Activated naive CD8-positive, alpha-beta T cell (primary cell): ENCODE measurements around the gene YIPF2.

ENCODE experiments used
- H3K27ac Mint-ChIP-seq: one replicate; pipeline ENCODE4 v1.8.0; 2021; ENCODE audit warnings: mixed read lengths
- H3K27me3 Mint-ChIP-seq: one replicate; pipeline ENCODE4 v1.8.0; 2021; ENCODE audit warnings: mixed read lengths
- H3K36me3 Mint-ChIP-seq: one replicate; pipeline ENCODE4 v1.8.0; 2021; ENCODE audit warnings: mixed read lengths
- H3K4me1 Mint-ChIP-seq: one replicate; pipeline ENCODE4 v1.8.0; 2021; ENCODE audit warnings: low read depth, mixed read lengths
- H3K4me3 Mint-ChIP-seq: one replicate; pipeline ENCODE4 v1.8.0; 2021; ENCODE audit warnings: mild to moderate bottlenecking, mixed read lengths
- H3K9me3 Mint-ChIP-seq: one replicate; pipeline ENCODE4 v1.8.0; 2021; ENCODE audit warnings: low read depth, mixed read lengths

The YIPF2 gene

GRCh38 chr19:10921910-10922637 lies 6.4 kb downstream of the YIPF2 start:
- Mint-ChIP-seq H3K4me1 (peaks cover under 1% of the 10 kb centered on the region), H3K27me3 (no peaks in the 10 kb centered on the region), H3K27ac (peak overlapping the region; percentile 50), H3K9me3 (no peaks in the 10 kb centered on the region), H3K36me3 (peaks cover 2% of the 10 kb centered on the region), H3K4me3 (no peak overlapping the region)

- Mint-ChIP-seq H3K4me1 (no peaks in the 10 kb centered on the region), H3K36me3 (peaks cover 2% of the 10 kb centered on the region), H3K27ac (no peak overlapping the region), H3K9me3 (no peaks in the 10 kb centered on the region), H3K27me3 (no peaks in the 10 kb centered on the region), H3K4me3 (no peak overlapping the region)
These were observed 7.1 kb downstream of the YIPF2 start for GRCh38 chr19:10921199-10921909.

- H3K36me3 Mint-ChIP-seq = peaks cover 2% of the 10 kb centered on the region
- no peak overlapping the region for H3K27ac Mint-ChIP-seq
- no peaks in the 10 kb centered on the region for H3K9me3 Mint-ChIP-seq
- H3K4me1 Mint-ChIP-seq = no peaks in the 10 kb centered on the region
- H3K27me3 Mint-ChIP-seq = no peaks in the 10 kb centered on the region
- H3K4me3 Mint-ChIP-seq = no peak overlapping the region
These were observed 7.7 kb downstream of the YIPF2 start for GRCh38 chr19:10920781-10921180.

DNA sequence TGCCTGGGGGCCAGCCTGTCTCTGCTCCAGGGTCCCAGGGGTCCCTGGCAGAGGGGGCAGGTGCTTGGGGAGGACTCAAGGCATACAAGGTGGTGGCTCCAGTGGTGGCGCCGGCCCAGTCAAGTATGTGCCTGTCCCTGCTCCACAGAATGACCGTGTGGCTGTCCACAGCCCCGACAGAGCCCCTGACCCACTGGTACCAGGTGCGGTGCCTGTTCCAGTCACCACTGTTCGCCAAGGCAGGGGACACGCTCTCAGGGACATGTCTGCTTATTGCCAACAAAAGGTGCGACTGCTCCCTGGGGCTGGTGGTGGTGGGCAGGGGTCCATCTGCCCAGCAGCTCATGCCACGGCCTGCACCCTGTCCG lies 8.2 kb downstream of the YIPF2 start:
- Mint-ChIP-seq H3K9me3 (no peaks in the 10 kb centered on the region), H3K27me3 (no peaks in the 10 kb centered on the region), H3K27ac (no peak overlapping the region), H3K4me1 (no peaks in the 10 kb centered on the region), H3K4me3 (no peak overlapping the region), H3K36me3 (no peaks in the 10 kb centered on the region)

GRCh38 chr19:10919352-10920287 lies 8.8 kb downstream of the YIPF2 start:
- Mint-ChIP-seq H3K4me3 (no peak overlapping the region), H3K27ac (no peak overlapping the region), H3K36me3 (no peaks in the 10 kb centered on the region), H3K4me1 (no peaks in the 10 kb centered on the region), H3K9me3 (no peaks in the 10 kb centered on the region), H3K27me3 (no peaks in the 10 kb centered on the region)

DNA sequence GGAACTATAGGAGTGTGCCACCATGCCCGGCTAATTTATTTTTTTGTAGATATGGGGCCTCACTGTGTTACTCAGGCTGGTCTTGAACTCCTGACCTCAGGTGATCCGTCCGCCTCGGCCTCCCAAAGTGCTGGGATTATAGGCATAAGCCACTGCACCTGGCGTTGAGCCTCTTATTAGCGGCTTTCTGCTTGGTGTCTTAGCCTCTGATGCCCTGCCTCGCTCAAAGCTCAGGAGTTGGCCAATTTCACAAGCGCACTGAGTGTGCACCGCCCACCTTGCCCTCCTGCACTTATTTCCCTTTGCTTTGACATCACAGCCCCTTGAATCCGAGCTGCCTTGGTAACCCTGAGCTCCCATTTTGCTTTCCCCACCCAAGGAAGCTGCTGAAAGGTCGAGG lies 10.1 kb downstream of the YIPF2 start:
- H3K36me3 Mint-ChIP-seq = no peaks in the 10 kb centered on the region
- no peak overlapping the region for H3K27ac Mint-ChIP-seq
- H3K27me3 Mint-ChIP-seq = no peaks in the 10 kb centered on the region
- H3K4me3 Mint-ChIP-seq = no peak overlapping the region
- no peaks in the 10 kb centered on the region for H3K9me3 Mint-ChIP-seq
- H3K4me1 Mint-ChIP-seq = no peaks in the 10 kb centered on the region

DNA sequence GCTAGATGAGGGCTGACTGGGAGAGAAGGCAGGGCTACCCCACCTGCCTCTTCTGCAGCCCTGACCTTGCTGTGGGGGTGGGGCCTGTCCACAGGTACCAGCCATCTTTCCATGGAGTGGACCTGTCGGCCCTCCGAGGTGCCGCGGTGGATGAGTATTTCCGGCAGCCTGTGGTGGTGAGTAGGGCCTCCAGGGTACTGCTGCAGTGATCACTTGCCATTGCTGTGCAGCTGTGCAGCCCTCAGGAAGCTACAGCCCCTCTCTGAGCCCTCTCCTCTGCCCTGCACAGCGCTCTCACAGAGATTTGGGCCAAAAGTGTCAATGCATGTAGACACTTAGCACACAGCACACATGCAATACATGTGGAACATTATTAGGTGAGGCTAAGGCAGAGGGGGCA lies 11.8 kb downstream of the YIPF2 start:
- H3K36me3 Mint-ChIP-seq = peaks cover 3% of the 10 kb centered on the region
- no peaks in the 10 kb centered on the region for H3K9me3 Mint-ChIP-seq
- no peaks in the 10 kb centered on the region for H3K27me3 Mint-ChIP-seq

DNA sequence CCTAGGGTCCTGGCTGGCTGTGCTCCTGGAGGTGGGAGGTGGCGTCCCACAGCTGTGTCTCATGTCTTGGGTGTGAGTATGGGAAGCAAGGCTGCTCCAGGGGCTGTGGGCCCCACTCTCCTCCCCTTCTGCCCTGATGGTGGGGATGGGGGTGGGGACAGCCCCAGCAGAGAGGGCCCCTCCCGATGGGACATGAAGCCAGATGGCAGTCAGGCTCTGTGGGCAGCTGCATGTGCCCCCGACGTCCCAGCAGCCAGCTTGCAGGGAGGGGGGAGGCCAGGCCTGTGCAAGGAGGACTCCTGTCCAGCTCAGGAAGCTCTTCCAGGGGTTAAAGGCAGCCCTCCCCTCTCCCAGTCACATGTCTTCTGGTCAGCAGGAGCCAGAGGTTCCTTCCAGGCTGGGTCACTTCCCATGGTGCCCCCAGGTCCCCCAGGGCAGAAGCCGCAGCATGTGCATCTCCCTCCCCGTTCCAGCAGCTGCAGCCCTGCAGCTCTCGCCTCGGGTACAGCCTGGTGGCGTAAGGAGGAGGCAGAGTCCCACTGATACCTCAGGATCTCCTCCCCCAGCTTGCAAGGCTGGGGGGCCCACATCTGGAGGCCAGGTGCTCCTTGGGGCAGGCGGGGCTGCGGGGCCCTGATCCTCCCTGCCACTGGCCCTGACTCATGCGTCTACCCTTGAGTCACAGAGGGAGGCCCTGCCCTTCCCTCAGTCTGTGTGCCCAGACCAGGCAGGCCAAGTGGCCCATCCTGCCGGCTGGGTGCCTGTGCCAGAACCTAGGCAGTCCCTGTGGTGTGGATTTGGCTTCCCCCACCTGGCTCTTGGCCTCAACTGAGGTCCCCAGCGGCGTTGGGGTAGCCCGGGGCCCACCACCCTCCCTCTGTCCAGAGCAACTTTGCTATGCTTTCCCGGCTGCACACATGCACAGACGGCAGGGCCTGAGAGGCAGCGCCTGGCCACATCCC lies 13.0 kb downstream of the YIPF2 start:
- no peaks in the 10 kb centered on the region for H3K4me1 Mint-ChIP-seq
- no peak overlapping the region for H3K4me3 Mint-ChIP-seq
- peaks cover 3% of the 10 kb centered on the region for H3K36me3 Mint-ChIP-seq
- H3K9me3 Mint-ChIP-seq = no peaks in the 10 kb centered on the region
- no peaks in the 10 kb centered on the region for H3K27me3 Mint-ChIP-seq
- no peak overlapping the region for H3K27ac Mint-ChIP-seq

More for the DNA sequence above, 11.8 kb downstream of the YIPF2 start:
- Mint-ChIP-seq H3K4me1 (no peaks in the 10 kb centered on the region), H3K4me3 (no peak overlapping the region), H3K27ac (no peak overlapping the region)

- no peaks in the 10 kb centered on the region for H3K4me1 Mint-ChIP-seq
- peaks cover 3% of the 10 kb centered on the region for H3K36me3 Mint-ChIP-seq
- no peak overlapping the region for H3K4me3 Mint-ChIP-seq
- no peak overlapping the region for H3K27ac Mint-ChIP-seq
- no peaks in the 10 kb centered on the region for H3K27me3 Mint-ChIP-seq
- H3K9me3 Mint-ChIP-seq = no peaks in the 10 kb centered on the region
These were observed 14.6 kb downstream of the YIPF2 start for GRCh38 chr19:10913716-10914340.

DNA sequence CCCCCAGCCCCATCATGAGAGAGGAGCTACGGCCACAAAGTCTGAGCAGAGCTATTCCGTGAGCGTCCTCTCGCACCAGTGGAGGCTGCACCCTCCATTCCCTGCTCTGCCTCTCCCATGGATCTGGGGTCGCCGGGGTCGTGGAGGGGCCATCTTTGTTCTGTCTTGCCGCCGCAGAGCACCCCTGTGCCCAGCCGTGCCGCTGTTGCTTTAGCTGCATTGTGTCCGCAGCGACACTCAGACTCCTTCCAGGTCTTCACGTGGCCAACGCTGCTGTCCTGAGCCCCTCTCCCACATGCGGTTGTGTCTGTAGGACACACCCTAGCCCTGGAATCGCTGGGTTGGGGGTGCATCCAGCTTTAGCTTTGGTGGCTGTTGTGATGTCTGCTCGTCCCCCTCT lies 15.8 kb downstream of the YIPF2 start:
- H3K36me3 Mint-ChIP-seq = peaks cover 3% of the 10 kb centered on the region
- H3K9me3 Mint-ChIP-seq = no peaks in the 10 kb centered on the region
- H3K4me3 Mint-ChIP-seq = no peak overlapping the region
- H3K4me1 Mint-ChIP-seq = no peaks in the 10 kb centered on the region
- H3K27ac Mint-ChIP-seq = no peak overlapping the region
- no peaks in the 10 kb centered on the region for H3K27me3 Mint-ChIP-seq

DNA sequence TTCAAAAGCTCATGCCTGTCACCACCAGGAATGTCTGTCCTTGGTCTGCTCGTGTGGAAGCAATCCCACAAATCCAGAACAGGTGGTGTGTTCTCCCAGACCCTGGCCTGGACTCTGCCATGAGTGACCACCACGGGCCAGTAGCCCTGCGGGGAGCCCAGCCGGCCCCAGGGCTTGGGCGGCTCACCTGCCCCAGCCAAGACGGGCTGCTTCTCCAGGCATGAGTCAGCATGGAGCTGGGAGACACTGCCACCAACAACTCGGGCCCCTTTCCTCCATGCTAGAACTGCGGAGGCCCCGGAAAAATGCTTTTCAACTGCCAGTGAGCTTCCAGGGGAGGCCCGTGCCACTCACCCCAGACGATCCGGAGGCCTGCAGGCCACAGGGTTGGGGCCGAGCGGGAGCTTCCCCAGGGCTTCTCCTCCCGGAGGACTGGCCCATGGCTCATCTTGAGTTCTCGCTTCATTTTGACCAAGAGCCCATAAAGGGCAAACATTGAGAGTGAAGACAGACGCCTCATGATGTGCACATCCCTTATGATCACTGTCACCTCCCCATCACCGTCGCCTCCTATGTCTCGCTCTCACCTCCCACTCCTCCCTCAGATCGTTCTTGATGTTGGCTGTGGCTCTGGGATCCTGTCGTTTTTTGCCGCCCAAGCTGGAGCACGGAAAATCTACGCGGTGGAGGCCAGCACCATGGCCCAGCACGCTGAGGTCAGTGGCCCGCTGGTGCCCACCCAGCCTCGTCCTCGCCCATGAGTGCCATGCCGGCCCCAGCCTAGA lies 16.7 kb downstream of the YIPF2 start:
- no peak overlapping the region for H3K27ac Mint-ChIP-seq

GRCh38 chr19:10908380-10908960 lies 20.0 kb downstream of the YIPF2 start:
- Mint-ChIP-seq H3K9me3 (no peaks in the 10 kb centered on the region), H3K36me3 (peaks cover 3% of the 10 kb centered on the region), H3K27ac (no peak overlapping the region), H3K4me1 (no peaks in the 10 kb centered on the region), H3K4me3 (no peak overlapping the region), H3K27me3 (no peaks in the 10 kb centered on the region)

More for the DNA sequence above, 16.7 kb downstream of the YIPF2 start:
- H3K36me3 Mint-ChIP-seq = peaks cover 3% of the 10 kb centered on the region
- H3K4me3 Mint-ChIP-seq = no peak overlapping the region
- H3K9me3 Mint-ChIP-seq = no peaks in the 10 kb centered on the region
- H3K4me1 Mint-ChIP-seq = no peaks in the 10 kb centered on the region
- no peaks in the 10 kb centered on the region for H3K27me3 Mint-ChIP-seq

DNA sequence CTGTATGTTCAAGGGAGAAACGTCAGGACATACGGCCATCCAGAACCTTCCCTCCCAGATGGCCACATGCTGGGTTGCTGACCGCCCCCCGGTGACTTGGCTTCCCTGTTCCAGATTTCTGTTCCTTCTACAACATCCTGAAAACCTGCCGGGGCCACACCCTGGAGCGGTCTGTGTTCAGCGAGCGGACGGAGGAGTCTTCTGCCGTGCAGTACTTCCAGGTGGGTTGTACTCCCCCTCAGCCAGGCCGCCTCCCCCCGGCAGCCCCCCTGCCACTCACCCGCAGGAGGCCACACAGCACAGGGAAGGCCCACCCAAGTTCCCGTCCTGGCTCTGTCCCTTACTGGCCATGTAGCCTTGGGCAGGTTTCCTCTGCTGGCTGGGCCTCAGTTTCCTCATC lies 20.5 kb downstream of the YIPF2 start:
- no peaks in the 10 kb centered on the region for H3K4me1 Mint-ChIP-seq
- H3K36me3 Mint-ChIP-seq = peaks cover 5% of the 10 kb centered on the region
- no peaks in the 10 kb centered on the region for H3K27me3 Mint-ChIP-seq
- no peak overlapping the region for H3K27ac Mint-ChIP-seq
- H3K4me3 Mint-ChIP-seq = no peak overlapping the region
- no peaks in the 10 kb centered on the region for H3K9me3 Mint-ChIP-seq
